GM12891 (cell line): ENCODE measurements around the gene PSME3IP1.
A peak's percentile ranks its signal among the peaks of the same experiment; 100 is the strongest.

Source experiments
- DNase-seq: peaks from one replicate; pipeline ENCODE4 v3.0.0; 2011; ENCODE audit warnings: low spot score; ENCODE audit not compliant: insufficient read length
- FAIRE-seq: peaks from 2 replicates; lab custom pipeline; 2011; peaks lifted over from hg19 to GRCh38; lab: Jason Lieb, UNC
- PAX5 ChIP-seq: IDR thresholded peaks from 2 replicates; pipeline ENCODE4 v1.6.1; 2011; ENCODE audit warnings: low read length, moderate library complexity, mild to moderate bottlenecking; ENCODE audit not compliant: insufficient read depth, severe bottlenecking
- POLR2A ChIP-seq: IDR thresholded peaks from 2 replicates; pipeline ENCODE4 v1.6.1; 2011; ENCODE audit warnings: low read depth, low read length, control low read depth
- POLR2AphosphoS5 ChIP-seq: IDR thresholded peaks from 2 replicates; pipeline ENCODE4 v1.6.1; 2011; ENCODE audit warnings: low read depth, low read length, control low read depth
- POU2F2 ChIP-seq: IDR thresholded peaks from 2 replicates; pipeline ENCODE4 v1.6.1; 2011; ENCODE audit warnings: low read depth, mild to moderate bottlenecking, control low read depth, low read length, moderate library complexity
- SPI1 ChIP-seq: IDR thresholded peaks from 2 replicates; pipeline ENCODE4 v1.6.1; 2011; ENCODE audit warnings: low read depth, low read length, control low read depth
- TAF1 ChIP-seq: IDR thresholded peaks from 2 replicates; pipeline ENCODE4 v1.6.1; 2011; ENCODE audit warnings: low read depth, low read length, control low read depth

PSME3IP1 gene

GRCh38 chr16:57137566-57138273, 48.1 kb downstream of the PSME3IP1 start:
- DNase-seq (no peak), FAIRE-seq (no peak)
- TF ChIP-seq TAF1: no peak
- no peak for TF ChIP-seq SPI1
- no peak for TF ChIP-seq POLR2AphosphoS5
- TF ChIP-seq POU2F2: no peak
- no peak for TF ChIP-seq POLR2A
- no peak for TF ChIP-seq PAX5

GRCh38 chr16:57137043-57137442, 48.8 kb downstream of the PSME3IP1 start:
- no peak for FAIRE-seq
- no peak for DNase-seq
- TF ChIP-seq PAX5: no peak
- no peak for TF ChIP-seq POLR2A
- no peak for TF ChIP-seq POU2F2

- FAIRE-seq (peak; percentile 81), DNase-seq (no peak)
- TF ChIP-seq POLR2A: no peak
- no peak for TF ChIP-seq POU2F2
- TF ChIP-seq POLR2AphosphoS5: no peak
- TF ChIP-seq SPI1: 0 out of 2 replicates have a peak, but pooled peaks have one; percentile 33
- TF ChIP-seq TAF1: no peak
Measured at GRCh38 chr16:57134982-57135381, 50.9 kb downstream of the PSME3IP1 start.

DNA sequence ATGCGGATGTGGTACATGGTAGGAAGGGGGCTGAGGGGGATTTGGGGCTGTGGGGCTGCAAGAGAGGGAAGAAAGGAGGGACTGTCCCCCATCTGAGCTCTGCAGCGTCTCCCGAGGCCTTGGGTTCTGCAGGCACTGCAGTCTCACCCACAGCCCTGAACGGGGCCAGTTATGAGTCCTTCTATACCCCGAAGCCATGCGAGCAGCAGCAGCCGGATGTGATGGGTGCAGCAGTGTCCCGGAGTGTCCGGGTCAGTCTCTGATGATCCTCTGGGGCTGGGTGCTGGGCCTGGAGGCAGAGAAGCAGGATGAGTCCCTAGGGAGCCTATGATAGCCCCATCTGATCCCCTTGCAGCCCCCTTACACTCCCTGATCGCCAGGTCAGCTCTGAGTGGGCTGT, 52.0 kb downstream of the PSME3IP1 start:
- DNase-seq: no peak
- FAIRE-seq: no peak
- TF ChIP-seq TAF1 (no peak), SPI1 (no peak), PAX5 (no peak), POLR2AphosphoS5 (no peak), POU2F2 (no peak), POLR2A (no peak)

DNA sequence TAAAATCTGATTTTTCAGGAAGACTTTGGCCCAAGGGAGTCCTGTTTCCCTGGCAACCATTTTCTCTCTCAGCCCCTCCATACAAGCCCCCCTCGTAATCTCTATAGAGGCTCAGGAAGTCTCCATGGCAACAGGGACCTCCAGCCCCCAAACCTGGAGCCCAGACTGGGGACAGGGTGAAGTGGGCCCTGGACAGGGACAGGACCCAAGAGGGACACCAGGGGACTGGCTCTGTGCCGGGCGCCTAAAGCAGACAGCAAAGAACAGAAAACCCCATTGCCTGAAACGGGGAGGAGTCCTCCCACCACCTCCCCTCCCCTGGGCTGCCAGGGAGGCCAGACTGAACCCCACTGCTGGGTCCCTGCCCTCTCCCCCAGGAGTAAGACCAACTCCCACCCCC, 52.8 kb downstream of the PSME3IP1 start:
- DNase-seq (no peak), FAIRE-seq (no peak)
- TF ChIP-seq POLR2AphosphoS5 (no peak), POU2F2 (no peak), PAX5 (no peak), SPI1 (no peak), TAF1 (no peak), POLR2A (no peak)

DNA sequence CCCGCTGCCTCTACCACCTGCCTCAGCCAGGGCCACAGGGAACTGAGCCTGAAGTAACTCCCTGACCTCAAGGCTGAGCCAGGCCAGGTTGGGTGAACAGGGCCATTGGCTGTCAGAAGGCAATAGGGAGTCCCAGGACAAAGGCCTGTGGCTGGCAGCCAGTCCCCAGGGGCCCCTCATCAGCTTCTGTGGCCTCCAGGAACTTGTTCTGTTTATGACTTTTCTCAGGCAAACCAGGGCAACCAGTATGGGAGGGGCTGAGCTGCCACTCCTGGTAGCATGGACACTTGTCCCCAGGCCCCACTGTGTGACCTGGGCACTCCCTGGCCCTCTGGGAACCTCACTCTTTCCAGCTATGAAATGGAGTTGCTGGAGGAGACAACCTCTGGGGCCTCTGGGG, 53.4 kb downstream of the PSME3IP1 start:
- FAIRE-seq (no peak), DNase-seq (no peak)
- no peak for TF ChIP-seq POU2F2
- no peak for TF ChIP-seq POLR2A
- no peak for TF ChIP-seq TAF1
- no peak for TF ChIP-seq POLR2AphosphoS5
- TF ChIP-seq SPI1: no peak
- TF ChIP-seq PAX5: no peak

DNA sequence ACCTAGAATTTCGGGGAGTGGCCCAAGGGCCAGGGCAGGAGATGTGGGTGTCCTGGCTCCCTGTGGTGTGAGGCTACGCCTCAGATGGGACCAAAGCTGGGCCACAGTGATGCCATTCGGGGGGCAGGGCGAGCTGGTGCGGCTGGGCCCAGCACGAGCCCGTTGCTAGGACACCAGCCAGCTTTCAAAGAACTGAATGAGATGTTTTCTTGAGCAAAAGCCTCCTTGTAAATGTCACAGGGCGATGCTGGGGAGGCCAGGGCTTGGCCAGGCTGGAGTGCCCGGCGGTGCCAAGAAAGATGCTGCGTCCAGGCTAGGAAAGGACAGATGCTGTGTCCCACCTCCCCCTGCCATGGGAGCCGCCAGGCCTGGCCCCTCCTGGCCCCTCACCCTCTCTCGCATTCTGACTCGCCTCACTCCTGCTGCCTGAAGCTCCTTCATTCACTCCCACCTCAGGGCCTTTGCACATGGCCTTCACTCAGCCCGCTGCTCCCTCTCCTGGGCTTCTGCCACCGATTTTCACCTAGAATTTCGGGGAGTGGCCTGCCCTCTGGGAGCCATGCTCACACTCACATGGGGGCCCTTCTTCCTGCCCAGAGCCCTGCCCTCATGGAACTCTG, 54.4 kb downstream of the PSME3IP1 start:
- TF ChIP-seq POU2F2 (no peak), TAF1 (no peak), POLR2AphosphoS5 (no peak), SPI1 (no peak), PAX5 (no peak), POLR2A (no peak)
- DNase-seq (no peak), FAIRE-seq (no peak)

DNA sequence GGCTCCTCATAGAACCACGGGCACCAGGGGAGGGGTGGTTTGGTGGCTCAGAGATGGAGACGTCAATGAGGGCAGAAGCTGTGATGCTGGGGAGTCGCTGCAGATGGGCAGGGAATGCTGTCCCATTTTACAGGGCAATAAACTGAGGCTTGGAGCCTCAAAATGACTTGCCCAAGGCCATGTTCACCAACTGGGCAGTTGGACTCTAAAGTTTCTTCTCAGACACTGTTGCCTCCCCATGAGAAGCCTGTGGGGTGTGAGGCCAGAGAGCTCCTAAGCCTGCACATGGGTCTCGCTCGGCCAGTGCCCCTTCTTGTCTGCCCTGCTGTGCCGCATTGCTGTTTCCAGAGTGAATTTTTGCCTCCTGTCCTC, 54.9 kb downstream of the PSME3IP1 start:
- FAIRE-seq: no peak
- TF ChIP-seq POLR2AphosphoS5 (no peak), PAX5 (no peak), POLR2A (no peak), TAF1 (no peak), POU2F2 (no peak), SPI1 (no peak)
- no peak for DNase-seq

DNA sequence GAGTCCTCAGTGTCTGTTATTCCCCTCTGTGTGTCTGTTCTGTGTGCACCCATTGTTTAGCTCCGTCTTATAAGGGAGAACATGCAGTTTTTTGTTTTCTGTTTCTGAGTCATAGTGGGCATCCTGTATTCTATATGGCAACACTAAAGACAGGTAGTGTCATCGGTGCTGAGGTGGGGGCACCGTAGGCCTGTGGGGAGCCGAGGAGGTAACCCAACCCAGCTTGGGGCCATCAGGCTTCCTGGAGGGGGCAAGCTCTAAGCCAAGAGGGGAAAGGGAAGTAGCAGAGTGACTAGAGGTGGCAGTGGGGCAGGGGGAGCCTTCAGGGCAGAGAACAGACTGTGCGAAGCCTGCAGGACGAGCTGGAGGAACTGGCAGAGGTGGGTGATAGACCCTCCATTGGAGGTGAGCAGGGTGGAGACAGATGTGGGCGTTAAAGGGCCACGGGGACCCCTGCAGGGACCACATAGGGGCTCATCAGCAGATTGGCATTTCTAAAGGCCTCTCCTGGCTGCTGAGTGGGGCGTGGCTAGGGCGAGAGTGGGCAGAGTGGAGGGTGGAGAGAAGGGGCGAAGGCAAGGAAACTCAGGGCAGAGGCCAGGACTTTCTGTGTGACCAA, 57.0 kb downstream of the PSME3IP1 start:
- FAIRE-seq (peak; percentile 56), DNase-seq (no peak)
- TF ChIP-seq TAF1 (no peak), SPI1 (no peak), PAX5 (no peak), POLR2AphosphoS5 (no peak), POLR2A (no peak), POU2F2 (no peak)
